ENCODE data around the gene ERAS. TPM values are rescaled to one million over a fixed set of nuclear protein-coding genes. Genes with fewer than 3 reads are reported as not detected.
"Not testable (repeated sequence)": the region's sequence is repeated elsewhere in the genome, so short reads cannot be mapped to it uniquely, and the experiment has no call there.

The ERAS gene
- polyA plus RNA-seq, 1 donor from 2014 or later, result 3.6 TPM

- H3K36me3 ChIP-seq (ENCODE audit: insufficient read depth, low read length), result no peaks in the 10 kb centered on the region
- no peaks in the 10 kb centered on the region for H3K27me3 ChIP-seq (ENCODE audit: insufficient read depth, low read depth, low read length)
- no peaks in the 10 kb centered on the region for H3K79me2 ChIP-seq (replicated peaks; ENCODE audit: insufficient read depth, low read length)
- no peaks in the 10 kb centered on the region for H3F3A ChIP-seq (ENCODE audit: insufficient read depth, low read length, poor library complexity, severe bottlenecking)
- no peaks in the 10 kb centered on the region for H3K9me2 ChIP-seq (ENCODE audit: insufficient read depth, low read length)
- H3K9ac ChIP-seq (ENCODE audit: low read length), result no peak overlapping the region
- H2AFZ ChIP-seq (ENCODE audit: low read depth, low read length), result no peak overlapping the region
- no peaks in the 10 kb centered on the region for H4K20me1 ChIP-seq (ENCODE audit: insufficient read depth)
- H3K4me3 ChIP-seq (ENCODE audit: low read length), result no peak overlapping the region
- no peak overlapping the region for H3K27ac ChIP-seq (ENCODE audit: low read length)
- no peaks in the 10 kb centered on the region for H3K9me3 ChIP-seq (ENCODE audit: low read length)
- H3K4me2 ChIP-seq (ENCODE audit: low read length), result no peak overlapping the region
- TF ChIP-seq MXI1 (conservative IDR thresholded peaks at IDR 0.05; ENCODE audit: poor library complexity, severe bottlenecking), result no peak
- TF ChIP-seq TAF1 (IDR thresholded peaks at IDR 0.05; ENCODE audit: low read depth), result no peak
- TF ChIP-seq CTCF (IDR thresholded peaks at IDR 0.05; ENCODE audit: poor library complexity, severe bottlenecking), result no peak
- TF ChIP-seq REST (IDR thresholded peaks at IDR 0.05; ENCODE audit: borderline replicate concordance), result no peak
- no peak for TF ChIP-seq EP300 (conservative IDR thresholded peaks at IDR 0.05; ENCODE audit: poor library complexity, severe bottlenecking)
- no peak for TF ChIP-seq SMC3 (conservative IDR thresholded peaks at IDR 0.05; ENCODE audit: poor library complexity)
- no peak for TF ChIP-seq RAD21 (conservative IDR thresholded peaks at IDR 0.05)
These were observed 7.4 kb upstream of the ERAS start for GRCh38 chrX:48818866-48819265.

GRCh38 chrX:48819394-48819793, 6.9 kb upstream of the ERAS start:
- H3K9me3 ChIP-seq (ENCODE audit: low read length); H3K27ac ChIP-seq (ENCODE audit: low read length); H3K9ac ChIP-seq (ENCODE audit: low read length); H3K4me3 ChIP-seq (ENCODE audit: low read length); H2AFZ ChIP-seq (ENCODE audit: low read depth, low read length); H3K36me3 ChIP-seq (ENCODE audit: insufficient read depth, low read length); H3K4me2 ChIP-seq (ENCODE audit: low read length); H3K9me2 ChIP-seq (ENCODE audit: insufficient read depth, low read length); H4K20me1 ChIP-seq (ENCODE audit: insufficient read depth); H3K79me2 ChIP-seq (replicated peaks; ENCODE audit: insufficient read depth, low read length); H3F3A ChIP-seq (ENCODE audit: insufficient read depth, low read length, poor library complexity, severe bottlenecking); H3K27me3 ChIP-seq (ENCODE audit: insufficient read depth, low read depth, low read length): not testable (repeated sequence)

- H3K36me3 ChIP-seq (ENCODE audit: insufficient read depth, low read length), result no peaks in the 10 kb centered on the region
These were observed 3.3 kb upstream of the ERAS start for GRCh38 chrX:48823053-48823452.

More at GRCh38 chrX:48823053-48823452, 3.3 kb upstream of the ERAS start:
- no peak overlapping the region for H3K27ac ChIP-seq (ENCODE audit: low read length)
- TF ChIP-seq TAF1 (IDR thresholded peaks at IDR 0.05; ENCODE audit: low read depth) (no peak), POLR2AphosphoS5 (IDR thresholded peaks at IDR 0.05) (no peak), SMC3 (conservative IDR thresholded peaks at IDR 0.05; ENCODE audit: poor library complexity) (no peak), REST (IDR thresholded peaks at IDR 0.05; ENCODE audit: borderline replicate concordance) (no peak), EP300 (conservative IDR thresholded peaks at IDR 0.05; ENCODE audit: poor library complexity, severe bottlenecking) (no peak), RAD21 (conservative IDR thresholded peaks at IDR 0.05) (no peak), EZH2 (IDR thresholded peaks at IDR 0.05; ENCODE audit: borderline replicate concordance, insufficient read depth, low read length, poor library complexity, severe bottlenecking) (no peak), MXI1 (conservative IDR thresholded peaks at IDR 0.05; ENCODE audit: poor library complexity, severe bottlenecking) (no peak), CTCF (IDR thresholded peaks at IDR 0.05; ENCODE audit: poor library complexity, severe bottlenecking) (no peak)
- no peak overlapping the region for H3K4me2 ChIP-seq (ENCODE audit: low read length)
- H3F3A ChIP-seq (ENCODE audit: insufficient read depth, low read length, poor library complexity, severe bottlenecking), result no peaks in the 10 kb centered on the region
- H3K9me2 ChIP-seq (ENCODE audit: insufficient read depth, low read length), result no peaks in the 10 kb centered on the region
- no peak overlapping the region for H2AFZ ChIP-seq (ENCODE audit: low read depth, low read length)
- no peaks in the 10 kb centered on the region for H3K79me2 ChIP-seq (replicated peaks; ENCODE audit: insufficient read depth, low read length)
- H3K4me3 ChIP-seq (ENCODE audit: low read length), result no peak overlapping the region
- no peaks in the 10 kb centered on the region for H3K27me3 ChIP-seq (ENCODE audit: insufficient read depth, low read depth, low read length)
- H3K9ac ChIP-seq (ENCODE audit: low read length), result no peak overlapping the region
- no peaks in the 10 kb centered on the region for H4K20me1 ChIP-seq (ENCODE audit: insufficient read depth)
- H3K9me3 ChIP-seq (ENCODE audit: low read length), result no peaks in the 10 kb centered on the region

Measured in neural cell (in vitro differentiated cells).